A673 (cell line): ENCODE results near the gene ZNF593OS. TPM values are rescaled to one million over a fixed set of nuclear protein-coding genes. Genes with fewer than 3 reads are reported as not detected.

Experiments
- BruUV-seq: library from RNA; stranded (reverse); fragments of 400-500 nt; replicated peaks from 2 replicates; lab custom pipeline; 2021; lab: Mats Ljungman, UMichigan
- CTCF ChIA-PET: fragments of 300-600 bp; sonication (Branson Sonifier 250); formaldehyde crosslinking; loops from one replicate; lab custom pipeline; 2022; ENCODE audit warnings: antibody characterized with exemption; lab: Charles Lee
- POLR2A ChIA-PET: fragments of 300-600 bp; sonication (Branson Sonifier 250); formaldehyde crosslinking; loops from one replicate; lab custom pipeline; 2022; ENCODE audit warnings: antibody characterized with exemption; ENCODE audit not compliant: low non-redundant PET; lab: Charles Lee
- DNase-seq: peaks from one replicate; pipeline ENCODE4 v3.0.0-alpha.2; 2015; ENCODE audit warnings: low spot score
- H3K27ac ChIP-seq: fragments of 200-600 bp; sonication (generic); 2 replicates; pipeline ENCODE4 v1.5.1; 2016; ENCODE audit warnings: mixed run types, low read depth, mild to moderate bottlenecking, mixed read lengths, antibody characterized with exemption, low read length; ENCODE audit not compliant: poor library complexity, severe bottlenecking
- H3K27me3 ChIP-seq: fragments of 200-600 bp; sonication (generic); replicated peaks from 2 replicates; pipeline ENCODE4 v1.6.1; 2017; ENCODE audit warnings: mixed run types, low read depth, mild to moderate bottlenecking, mixed read lengths, antibody characterized with exemption, low read length; ENCODE audit not compliant: insufficient read depth, poor library complexity
- H3K36me3 ChIP-seq: fragments of 200-600 bp; sonication (generic); 2 replicates; pipeline ENCODE4 v1.6.1; 2016; ENCODE audit warnings: mixed run types, mild to moderate bottlenecking, mixed read lengths, antibody characterized with exemption, low read length; ENCODE audit not compliant: insufficient read depth, poor library complexity, severe bottlenecking
- H3K4me1 ChIP-seq: fragments of 200-600 bp; sonication (generic); 2 replicates; pipeline ENCODE4 v1.6.1; 2017; ENCODE audit warnings: mixed run types, mild to moderate bottlenecking, mixed read lengths, antibody characterized with exemption, low read length; ENCODE audit not compliant: insufficient read depth, poor library complexity, severe bottlenecking
- H3K4me3 ChIP-seq: fragments of 200-600 bp; sonication (generic); 2 replicates; pipeline ENCODE4 v1.5.1; 2016; ENCODE audit warnings: low read depth, mixed run types, mild to moderate bottlenecking, mixed read lengths, low read length; ENCODE audit not compliant: poor library complexity, severe bottlenecking
- H3K9me3 ChIP-seq: fragments of 200-600 bp; sonication (generic); 2 replicates; pipeline ENCODE4 v1.6.1; 2016; ENCODE audit warnings: mixed run types, low read depth, mild to moderate bottlenecking, mixed read lengths, antibody characterized with exemption, low read length; ENCODE audit not compliant: poor library complexity, severe bottlenecking
- EZH2 ChIP-seq: fragments of 200-600 bp; sonication (generic); IDR thresholded peaks from 2 replicates; pipeline ENCODE4 v1.6.1; 2017; ENCODE audit warnings: borderline replicate concordance, low read depth, mild to moderate bottlenecking, mixed read lengths, antibody characterized with exemption, low read length; ENCODE audit not compliant: poor library complexity, severe bottlenecking
- intact Hi-C: fragments of 100-400 bp; cut with micrococcal nuclease; formaldehyde crosslinking; loops from one replicate; pipeline ENCODE4 v1.10.0; 2022; ENCODE audit not compliant: unreplicated experiment
- total RNA-seq: library from RNA; stranded (reverse); gene quantifications from 2 replicates; pipeline ENCODE4 v1.2.3, GENCODE V29; 2021
- TF ChIP-seq, protein P1 (sequence below): fragments of 300-800, 200-600 bp; sonication (generic); conservative IDR thresholded peaks from 2 replicates; pipeline ENCODE4 v1.5.1; 2017; ENCODE audit warnings: low read depth, mild to moderate bottlenecking, antibody characterized with exemption, low read length, moderate library complexity, mixed read lengths

ZNF593OS gene
- total RNA-seq, 1 experiment from 2014 or later = not detected

- H3K27me3 ChIP-seq = no peaks in the 10 kb centered on the region
- TF ChIP-seq, protein P1, sequence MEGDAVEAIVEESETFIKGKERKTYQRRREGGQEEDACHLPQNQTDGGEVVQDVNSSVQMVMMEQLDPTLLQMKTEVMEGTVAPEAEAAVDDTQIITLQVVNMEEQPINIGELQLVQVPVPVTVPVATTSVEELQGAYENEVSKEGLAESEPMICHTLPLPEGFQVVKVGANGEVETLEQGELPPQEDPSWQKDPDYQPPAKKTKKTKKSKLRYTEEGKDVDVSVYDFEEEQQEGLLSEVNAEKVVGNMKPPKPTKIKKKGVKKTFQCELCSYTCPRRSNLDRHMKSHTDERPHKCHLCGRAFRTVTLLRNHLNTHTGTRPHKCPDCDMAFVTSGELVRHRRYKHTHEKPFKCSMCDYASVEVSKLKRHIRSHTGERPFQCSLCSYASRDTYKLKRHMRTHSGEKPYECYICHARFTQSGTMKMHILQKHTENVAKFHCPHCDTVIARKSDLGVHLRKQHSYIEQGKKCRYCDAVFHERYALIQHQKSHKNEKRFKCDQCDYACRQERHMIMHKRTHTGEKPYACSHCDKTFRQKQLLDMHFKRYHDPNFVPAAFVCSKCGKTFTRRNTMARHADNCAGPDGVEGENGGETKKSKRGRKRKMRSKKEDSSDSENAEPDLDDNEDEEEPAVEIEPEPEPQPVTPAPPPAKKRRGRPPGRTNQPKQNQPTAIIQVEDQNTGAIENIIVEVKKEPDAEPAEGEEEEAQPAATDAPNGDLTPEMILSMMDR = no peak
- TF ChIP-seq EZH2 = no peak
- H3K9me3 ChIP-seq = no peaks in the 10 kb centered on the region
- DNase-seq = no peak
- CTCF ChIA-PET = interaction anchor here (1.1 kb wide), 1 partner anchor 20 kb away, joined by 4 read pairs; no protein-coding TSS in a partner anchor
- H3K27ac ChIP-seq = no peak overlapping the region
- no peak overlapping the region for H3K4me3 ChIP-seq
- BruUV-seq = no TSS peak
- H3K4me1 ChIP-seq = peaks cover 8% of the 10 kb centered on the region
- intact Hi-C loops = no loop called here
- H3K36me3 ChIP-seq = peaks cover 23% of the 10 kb centered on the region
- POLR2A ChIA-PET = no interaction called here
Measured at GRCh38 chr1:26125382-26125781, 46.2 kb downstream of the ZNF593OS start.

- TF ChIP-seq EZH2 = no peak
- TF ChIP-seq, protein P1 = no peak
- Histone ChIP-seq H3K4me1 (peaks cover 8% of the 10 kb centered on the region), H3K4me3 (no peak overlapping the region), H3K27me3 (no peaks in the 10 kb centered on the region), H3K9me3 (no peaks in the 10 kb centered on the region), H3K36me3 (peaks cover 23% of the 10 kb centered on the region), H3K27ac (no peak overlapping the region)
- TSS peak; percentile 8 for BruUV-seq
- ChIA-PET CTCF (interaction anchor here (0.6 to 0.8 kb wide), 2 partner anchors 20 to 294 kb away, joined by 3 to 5 read pairs; no protein-coding TSS in a partner anchor), POLR2A (no interaction called here)
- intact Hi-C loops = no loop called here
- DNase-seq = no peak
Measured at GRCh38 chr1:26124418-26125331, 47.0 kb downstream of the ZNF593OS start.

DNA sequence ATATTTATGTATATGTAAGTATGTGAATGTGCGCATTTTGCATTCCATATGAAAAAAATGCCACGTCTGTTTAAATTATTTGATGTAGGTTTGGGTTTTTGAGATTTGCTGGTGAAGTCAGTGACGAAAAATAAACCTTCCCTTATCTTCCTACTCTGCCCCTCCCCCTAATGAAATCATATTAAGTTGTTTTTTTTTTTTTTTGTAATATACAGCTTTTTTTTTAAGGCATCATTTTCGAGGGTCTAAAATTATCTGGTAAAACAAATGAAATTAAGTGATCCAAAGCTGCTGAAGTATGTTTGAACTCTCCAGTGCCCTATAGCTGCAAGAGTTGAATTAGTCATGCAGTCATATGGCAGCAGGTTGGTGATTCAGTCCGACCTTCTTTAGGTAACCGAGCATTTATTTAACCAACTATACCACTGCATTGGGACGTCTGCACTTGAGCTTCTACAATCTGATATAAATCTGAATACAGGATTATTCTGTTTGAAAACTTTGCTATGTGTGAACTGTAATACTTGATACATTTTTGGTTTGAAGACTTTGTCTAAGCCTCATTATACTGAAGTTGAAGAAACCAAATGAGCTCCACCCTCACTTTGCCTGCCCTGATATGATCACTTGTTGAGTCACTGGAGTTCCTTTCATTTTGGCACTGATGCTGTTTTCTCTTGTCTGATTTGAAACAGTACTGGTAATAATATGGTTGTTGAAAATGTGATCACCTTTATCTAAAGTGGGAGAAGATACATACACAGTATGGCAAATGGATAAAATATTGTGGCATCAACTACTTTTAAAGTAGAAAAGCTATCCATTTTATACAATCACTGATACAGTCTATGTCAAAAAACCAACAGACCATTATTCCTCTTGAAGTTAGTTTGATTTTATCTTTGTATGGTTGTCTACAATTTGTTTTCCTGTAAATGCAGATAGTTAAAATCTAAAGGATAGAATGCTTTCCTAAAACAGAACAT, 48.4 kb downstream of the ZNF593OS start:
- H3K27ac ChIP-seq = no peak overlapping the region
- peaks cover 27% of the 10 kb centered on the region for H3K36me3 ChIP-seq
- intact Hi-C loops = no loop called here
- H3K4me1 ChIP-seq = peaks cover 8% of the 10 kb centered on the region
- POLR2A ChIA-PET = no interaction called here
- no peak for TF ChIP-seq EZH2
- TF ChIP-seq, protein P1 = no peak
- DNase-seq = no peak
- H3K9me3 ChIP-seq = no peaks in the 10 kb centered on the region
- H3K27me3 ChIP-seq = no peaks in the 10 kb centered on the region
- no peak overlapping the region for H3K4me3 ChIP-seq
- no TSS peak for BruUV-seq
- CTCF ChIA-PET = interaction anchor here (0.6 to 0.9 kb wide), 3 partner anchors 18 to 295 kb away, joined by 3 to 5 read pairs (median 4); no protein-coding TSS in a partner anchor
